ENCODE measurements around the gene GLIS1. TPM values are rescaled to one million over a fixed set of nuclear protein-coding genes. Genes with fewer than 3 reads are reported as not detected.

The GLIS1 gene
- total and polyA plus RNA-seq, 4 donors = 0.19 to 1.8 (median 0.65) TPM

DNA sequence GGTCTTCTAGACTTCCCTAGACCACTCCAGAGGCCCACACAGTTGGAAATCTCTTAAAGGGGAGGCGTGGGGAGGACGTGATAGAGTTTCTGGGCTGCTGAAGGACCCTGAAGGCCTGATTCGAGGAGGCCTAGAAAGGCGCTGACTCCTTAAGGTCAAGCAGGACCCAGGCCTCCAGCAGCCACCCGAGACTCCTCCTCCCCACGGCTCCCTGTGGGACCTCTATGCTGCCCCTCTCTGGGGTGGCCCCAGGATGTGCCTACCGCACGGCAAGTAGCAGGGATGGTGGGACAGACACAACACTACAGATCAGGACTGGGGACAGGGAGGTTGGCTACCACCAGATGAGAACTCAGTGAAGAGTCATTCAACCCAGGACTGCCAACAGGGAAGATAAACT lies 77.5 kb downstream of the GLIS1 start:
- H3K4me3 ChIP-seq (ENCODE audit: low read length in 2 of 2) = no peak overlapping the region
- intact Hi-C loops (cut with DNase I) = no loop called here
- no peak for ATAC-seq (ENCODE audit: low FRiP score)
- H3K9me3 ChIP-seq (ENCODE audit: control insufficient read depth, low read length) = no peaks in the 10 kb centered on the region
- 93 to 97% methylated on average over 8 of the region's 8 CpGs for WGBS, 2 donors
- peak in 1 of 2 donors; percentile 12 for DNase-seq
- H3K27ac ChIP-seq (ENCODE audit: low read depth in 1 of 2, low read length in 2 of 2) = no peak overlapping the region
- H3K4me1 ChIP-seq (ENCODE audit: control insufficient read depth in 1 of 2, insufficient read depth in 2 of 2, low read length in 2 of 2) = no peaks in the 10 kb centered on the region
- H3K36me3 ChIP-seq (ENCODE audit: control insufficient read depth in 1 of 2, insufficient read depth in 2 of 2, low read length in 1 of 2) = no peaks in the 10 kb centered on the region
- no peaks in the 10 kb centered on the region for H3K27me3 ChIP-seq (ENCODE audit: control insufficient read depth in 1 of 2, insufficient read depth in 2 of 2, low read length in 1 of 2)

GRCh38 chr1:53660666-53661065 lies 78.3 kb downstream of the GLIS1 start:
- no peak for DNase-seq
- no peak for ATAC-seq (ENCODE audit: low FRiP score)
- intact Hi-C loops (cut with DNase I) = no loop called here
- Histone ChIP-seq H3K9me3 (ENCODE audit: control insufficient read depth, low read length) (no peaks in the 10 kb centered on the region), H3K27me3 (ENCODE audit: control insufficient read depth in 1 of 2, insufficient read depth in 2 of 2, low read length in 1 of 2) (no peaks in the 10 kb centered on the region), H3K36me3 (ENCODE audit: control insufficient read depth in 1 of 2, insufficient read depth in 2 of 2, low read length in 1 of 2) (no peaks in the 10 kb centered on the region), H3K4me3 (ENCODE audit: low read length in 2 of 2) (no peak overlapping the region), H3K4me1 (ENCODE audit: control insufficient read depth in 1 of 2, insufficient read depth in 2 of 2, low read length in 2 of 2) (no peaks in the 10 kb centered on the region), H3K27ac (ENCODE audit: low read depth in 1 of 2, low read length in 2 of 2) (no peak overlapping the region)
- WGBS, 2 donors = 78 to 83% methylated on average over 3 of the region's 3 CpGs

GRCh38 chr1:53659436-53659835 lies 79.5 kb downstream of the GLIS1 start:
- intact Hi-C loops (cut with DNase I) = no loop called here
- H3K27ac ChIP-seq (ENCODE audit: low read depth in 1 of 2, low read length in 2 of 2) = no peak overlapping the region
- H3K36me3 ChIP-seq (ENCODE audit: control insufficient read depth in 1 of 2, insufficient read depth in 2 of 2, low read length in 1 of 2) = no peaks in the 10 kb centered on the region
- no peaks in the 10 kb centered on the region for H3K27me3 ChIP-seq (ENCODE audit: control insufficient read depth in 1 of 2, insufficient read depth in 2 of 2, low read length in 1 of 2)
- H3K9me3 ChIP-seq (ENCODE audit: control insufficient read depth, low read length) = no peaks in the 10 kb centered on the region
- DNase-seq = peak; percentile 19 to 25
- ATAC-seq (ENCODE audit: low FRiP score) = no peak
- no peaks in the 10 kb centered on the region for H3K4me1 ChIP-seq (ENCODE audit: control insufficient read depth in 1 of 2, insufficient read depth in 2 of 2, low read length in 2 of 2)
- 91 to 97% methylated on average over 2 of the region's 2 CpGs for WGBS, 2 donors
- no peak overlapping the region for H3K4me3 ChIP-seq (ENCODE audit: low read length in 2 of 2)

DNA sequence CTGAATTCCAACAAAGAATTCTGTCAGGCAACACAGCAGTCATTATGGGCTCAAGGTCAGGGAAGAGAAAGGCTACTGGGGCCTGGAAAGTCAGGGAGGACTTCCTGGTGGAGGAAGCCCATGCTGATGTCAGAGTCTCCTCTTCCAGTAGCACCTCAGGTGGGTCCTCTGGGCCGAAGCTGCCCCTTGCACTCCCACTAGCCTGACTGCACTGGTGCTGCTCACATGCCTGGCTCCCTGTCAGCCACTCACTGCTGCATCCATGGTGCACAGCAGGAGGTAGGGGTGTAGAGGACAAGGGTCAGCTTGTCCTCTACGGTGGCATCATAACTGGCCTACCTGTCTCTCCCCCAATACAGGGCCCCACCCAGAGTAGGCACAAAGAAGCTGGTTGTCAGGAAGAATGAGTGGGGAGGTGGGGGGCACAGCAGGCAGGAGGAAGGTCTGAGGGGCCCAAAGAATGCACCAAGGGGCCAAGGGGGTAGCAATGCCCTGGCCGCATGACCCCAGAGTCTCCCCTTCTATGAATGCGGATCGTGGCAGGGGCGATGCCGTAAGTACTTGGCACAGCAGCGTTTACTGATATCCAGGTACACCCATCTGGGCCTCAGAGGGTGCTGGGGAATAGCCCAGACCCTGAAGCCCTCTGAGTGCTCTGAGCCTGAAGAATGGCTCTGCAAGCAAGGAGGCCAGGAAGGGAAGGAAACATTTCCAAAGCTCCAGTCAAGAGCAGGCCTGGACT lies 80.3 kb downstream of the GLIS1 start:
- WGBS, 2 donors = 90 to 91% methylated on average over 8 of the region's 8 CpGs
- DNase-seq = peak; percentile 13 to 70
- H3K9me3 ChIP-seq (ENCODE audit: control insufficient read depth, low read length) = no peaks in the 10 kb centered on the region
- no peaks in the 10 kb centered on the region for H3K4me1 ChIP-seq (ENCODE audit: control insufficient read depth in 1 of 2, insufficient read depth in 2 of 2, low read length in 2 of 2)
- no peaks in the 10 kb centered on the region for H3K36me3 ChIP-seq (ENCODE audit: control insufficient read depth in 1 of 2, insufficient read depth in 2 of 2, low read length in 1 of 2)
- no peak overlapping the region for H3K4me3 ChIP-seq (ENCODE audit: low read length in 2 of 2)
- no peaks in the 10 kb centered on the region for H3K27me3 ChIP-seq (ENCODE audit: control insufficient read depth in 1 of 2, insufficient read depth in 2 of 2, low read length in 1 of 2)
- H3K27ac ChIP-seq (ENCODE audit: low read depth in 1 of 2, low read length in 2 of 2) = no peak overlapping the region
- no peak for ATAC-seq (ENCODE audit: low FRiP score)
- intact Hi-C loops (cut with DNase I) = no loop called here

- H3K4me1 ChIP-seq (ENCODE audit: control insufficient read depth in 1 of 2, insufficient read depth in 2 of 2, low read length in 2 of 2) = no peaks in the 10 kb centered on the region
- no peak overlapping the region for H3K27ac ChIP-seq (ENCODE audit: low read depth in 1 of 2, low read length in 2 of 2)
- no peaks in the 10 kb centered on the region for H3K27me3 ChIP-seq (ENCODE audit: control insufficient read depth in 1 of 2, insufficient read depth in 2 of 2, low read length in 1 of 2)
- ATAC-seq (ENCODE audit: low FRiP score) = no peak
- 96 to 100% methylated on average over 1 of the region's 1 CpG for WGBS, 2 donors
- H3K36me3 ChIP-seq (ENCODE audit: control insufficient read depth in 1 of 2, insufficient read depth in 2 of 2, low read length in 1 of 2) = no peaks in the 10 kb centered on the region
- H3K9me3 ChIP-seq (ENCODE audit: control insufficient read depth, low read length) = no peaks in the 10 kb centered on the region
- intact Hi-C loops (cut with DNase I) = no loop called here
- peak in 1 of 2 donors; percentile 30 for DNase-seq
- H3K4me3 ChIP-seq (ENCODE audit: low read length in 2 of 2) = no peak overlapping the region
Measured at GRCh38 chr1:53657891-53658396, 81.0 kb downstream of the GLIS1 start.

GRCh38 chr1:53657531-53657805 lies 81.5 kb downstream of the GLIS1 start:
- DNase-seq (peak in 1 of 2 donors; percentile 14), ATAC-seq (ENCODE audit: low FRiP score) (no peak)
- Histone ChIP-seq H3K4me1 (ENCODE audit: control insufficient read depth in 1 of 2, insufficient read depth in 2 of 2, low read length in 2 of 2) (no peaks in the 10 kb centered on the region), H3K27me3 (ENCODE audit: control insufficient read depth in 1 of 2, insufficient read depth in 2 of 2, low read length in 1 of 2) (no peaks in the 10 kb centered on the region), H3K27ac (ENCODE audit: low read depth in 1 of 2, low read length in 2 of 2) (no peak overlapping the region), H3K9me3 (ENCODE audit: control insufficient read depth, low read length) (no peaks in the 10 kb centered on the region), H3K36me3 (ENCODE audit: control insufficient read depth in 1 of 2, insufficient read depth in 2 of 2, low read length in 1 of 2) (no peaks in the 10 kb centered on the region), H3K4me3 (ENCODE audit: low read length in 2 of 2) (no peak overlapping the region)
- 17 to 28% methylated on average over 4 of the region's 4 CpGs for WGBS, 2 donors
- intact Hi-C loops (cut with DNase I) = no loop called here

- WGBS, 2 donors = 82 to 87% methylated on average over 11 of the region's 11 CpGs
- no peak overlapping the region for H3K4me3 ChIP-seq (ENCODE audit: low read length in 2 of 2)
- H3K36me3 ChIP-seq (ENCODE audit: control insufficient read depth in 1 of 2, insufficient read depth in 2 of 2, low read length in 1 of 2) = no peaks in the 10 kb centered on the region
- H3K27me3 ChIP-seq (ENCODE audit: control insufficient read depth in 1 of 2, insufficient read depth in 2 of 2, low read length in 1 of 2) = no peaks in the 10 kb centered on the region
- H3K27ac ChIP-seq (ENCODE audit: low read depth in 1 of 2, low read length in 2 of 2) = no peak overlapping the region
- DNase-seq (peak; percentile 4 to 54), ATAC-seq (ENCODE audit: low FRiP score) (no peak)
- intact Hi-C loops (cut with DNase I) = no loop called here
- no peaks in the 10 kb centered on the region for H3K4me1 ChIP-seq (ENCODE audit: control insufficient read depth in 1 of 2, insufficient read depth in 2 of 2, low read length in 2 of 2)
- H3K9me3 ChIP-seq (ENCODE audit: control insufficient read depth, low read length) = no peaks in the 10 kb centered on the region
Measured at GRCh38 chr1:53656747-53657530, 82.0 kb downstream of the GLIS1 start.

- H3K27me3 ChIP-seq (ENCODE audit: control insufficient read depth in 1 of 2, insufficient read depth in 2 of 2, low read length in 1 of 2) = no peaks in the 10 kb centered on the region
- ATAC-seq (ENCODE audit: low FRiP score) (no peak), DNase-seq (peak; percentile 21 to 22)
- H3K36me3 ChIP-seq (ENCODE audit: control insufficient read depth in 1 of 2, insufficient read depth in 2 of 2, low read length in 1 of 2) = no peaks in the 10 kb centered on the region
- intact Hi-C loops (cut with DNase I) = no loop called here
- H3K27ac ChIP-seq (ENCODE audit: low read depth in 1 of 2, low read length in 2 of 2) = no peak overlapping the region
- H3K4me1 ChIP-seq (ENCODE audit: control insufficient read depth in 1 of 2, insufficient read depth in 2 of 2, low read length in 2 of 2) = no peaks in the 10 kb centered on the region
- no peaks in the 10 kb centered on the region for H3K9me3 ChIP-seq (ENCODE audit: control insufficient read depth, low read length)
- 52 to 53% methylated on average over 10 of the region's 10 CpGs for WGBS, 2 donors
- no peak overlapping the region for H3K4me3 ChIP-seq (ENCODE audit: low read length in 2 of 2)
Measured at GRCh38 chr1:53655931-53656746, 82.8 kb downstream of the GLIS1 start.
